GM23338 (cell line): Measurements from ENCODE around the gene CABCOCO1. TPM values are rescaled to one million over a fixed set of nuclear protein-coding genes. Genes with fewer than 3 reads are reported as not detected.
A peak's percentile ranks its signal among the peaks of the same experiment; 100 is the strongest.

Experiments
- ATAC-seq: fragments of 200-7000 bp; cut with Tn5 transposase; 3 replicates; pipeline ENCODE4 v1.9.1; 2020
- DNase-seq: peaks from one replicate; pipeline ENCODE4 v3.0.0-alpha.2; 2015; ENCODE audit warnings: low spot score
- H2AFZ ChIP-seq: fragments of 200-600 bp; sonication (generic); 2 replicates; pipeline ENCODE4 v1.8.0; 2016; ENCODE audit warnings: antibody characterized with exemption, mild to moderate bottlenecking, moderate library complexity
- H3F3A ChIP-seq: fragments of 200-600 bp; sonication (generic); replicated peaks from 2 replicates; pipeline ENCODE4 v1.8.0; 2017; ENCODE audit warnings: antibody characterized with exemption, mixed run types, low read depth
- H3K27ac ChIP-seq: fragments of 200-600 bp; sonication (generic); 2 replicates; pipeline ENCODE4 v1.6.1; 2016; ENCODE audit warnings: low read depth
- H3K27me3 ChIP-seq: fragments of 200-600 bp; sonication (generic); 2 replicates; pipeline ENCODE4 v1.8.0; 2016; ENCODE audit warnings: mild to moderate bottlenecking, mixed run types, moderate library complexity; ENCODE audit not compliant: insufficient read depth
- H3K36me3 ChIP-seq: fragments of 200-600 bp; sonication (generic); 2 replicates; pipeline ENCODE4 v1.8.0; 2016; ENCODE audit warnings: mild to moderate bottlenecking; ENCODE audit not compliant: insufficient read depth
- H3K4me1 ChIP-seq: fragments of 200-600 bp; sonication (generic); 2 replicates; pipeline ENCODE4 v1.8.0; 2016; ENCODE audit warnings: mild to moderate bottlenecking, moderate library complexity; ENCODE audit not compliant: insufficient read depth
- H3K4me2 ChIP-seq: fragments of 200-600 bp; sonication (generic); 2 replicates; pipeline ENCODE4 v1.7.1; 2017; ENCODE audit warnings: mixed run types
- H3K4me3 ChIP-seq: fragments of 200-600 bp; sonication (generic); 2 replicates; pipeline ENCODE4 v1.6.1; 2016; ENCODE audit warnings: mixed run types
- H3K79me2 ChIP-seq: fragments of 200-600 bp; sonication (generic); replicated peaks from 2 replicates; pipeline ENCODE4 v1.8.0; 2017; ENCODE audit warnings: mild to moderate bottlenecking; ENCODE audit not compliant: insufficient read depth
- H3K9me2 ChIP-seq: fragments of 200-600 bp; sonication (generic); 2 replicates; pipeline ENCODE4 v1.8.0; 2017; ENCODE audit not compliant: insufficient read depth
- H4K20me1 ChIP-seq: fragments of 200-600 bp; sonication (generic); replicated peaks from 2 replicates; pipeline ENCODE4 v1.8.0; 2017; ENCODE audit warnings: mild to moderate bottlenecking; ENCODE audit not compliant: insufficient read depth
- H3K27ac Mint-ChIP-seq: 2 replicates; pipeline ENCODE4 v1.8.0; 2020; ENCODE audit warnings: inconsistent platforms, mild to moderate bottlenecking, moderate library complexity, mixed read lengths
- H3K27me3 Mint-ChIP-seq: 3 replicates; pipeline ENCODE4 v1.8.0; 2022; ENCODE audit warnings: low read depth, mild to moderate bottlenecking, moderate library complexity, mixed read lengths, inconsistent platforms; ENCODE audit not compliant: insufficient read depth, poor library complexity
- H3K36me3 Mint-ChIP-seq: 3 replicates; pipeline ENCODE4 v1.8.0; 2021; ENCODE audit warnings: low read depth, mild to moderate bottlenecking, inconsistent platforms, moderate library complexity, mixed read lengths
- H3K4me1 Mint-ChIP-seq: 3 replicates; pipeline ENCODE4 v1.8.0; 2020; ENCODE audit warnings: mild to moderate bottlenecking, inconsistent platforms, mixed read lengths
- H3K4me3 Mint-ChIP-seq: 3 replicates; pipeline ENCODE4 v1.8.0; 2021; ENCODE audit warnings: moderate library complexity, mild to moderate bottlenecking, inconsistent platforms, mixed read lengths
- H3K9me3 Mint-ChIP-seq: 3 replicates; pipeline ENCODE4 v1.8.0; 2020; ENCODE audit warnings: moderate library complexity, mild to moderate bottlenecking, inconsistent platforms, mixed read lengths
- CREB1 ChIP-seq: fragments of 250-450 bp; sonication (Bioruptor Pico); IDR thresholded peaks from 2 replicates; pipeline ENCODE4 v1.5.0; 2020; ENCODE audit warnings: low read depth, mild to moderate bottlenecking, moderate library complexity
- CTCF ChIP-seq, 2 experiments: fragments of 200-600 bp in 1 of 2; sonication (generic) in 1 of 2; conservative IDR thresholded peaks; 2 replicates each; pipeline versions ENCODE4 v1.5.1 to v1.6.1; 2016 to 2017; ENCODE audit warnings: antibody characterized with exemption in 2 of 2, low read depth in 2 of 2, mild to moderate bottlenecking in 2 of 2, moderate library complexity in 1 of 2
- ETS1 ChIP-seq: IDR thresholded peaks from 2 replicates; pipeline ENCODE4 v1.6.1; 2016; ENCODE audit warnings: antibody characterized with exemption
- EZH2 ChIP-seq: fragments of 200-600 bp; sonication (generic); IDR thresholded peaks from one replicate; pipeline ENCODE4 v1.8.0; 2017; ENCODE audit warnings: antibody characterized with exemption, mild to moderate bottlenecking, low read depth; ENCODE audit not compliant: unreplicated experiment
- EZH2phosphoT487 ChIP-seq: fragments of 200-600 bp; sonication (generic); IDR thresholded peaks from one replicate; pipeline ENCODE4 v1.8.1; 2018; ENCODE audit warnings: antibody characterized with exemption; ENCODE audit not compliant: unreplicated experiment
- JUNB ChIP-seq: IDR thresholded peaks from one replicate; pipeline ENCODE4 v1.6.1; 2016; ENCODE audit warnings: antibody characterized with exemption; ENCODE audit not compliant: unreplicated experiment
- NANOG ChIP-seq: IDR thresholded peaks from 2 replicates; pipeline ENCODE4 v1.6.1; 2016; ENCODE audit warnings: antibody characterized with exemption, borderline replicate concordance
- ZNF114 ChIP-seq: fragments of 250-450 bp; sonication (Bioruptor Pico); IDR thresholded peaks from 2 replicates; pipeline ENCODE4 v1.5.0; 2020; ENCODE audit warnings: mild to moderate bottlenecking, moderate library complexity
- polyA plus RNA-seq: library from polyadenylated mRNA; unstranded; fragments of >200 nt; fragmentation: Nextera tagmentation; extraction: Ambion mirVana; gene quantifications from 2 replicates; pipeline ENCODE4 v1.2.1, GENCODE V29; 2016
- total RNA-seq: library from RNA; depleted of rRNA; stranded (reverse); fragments of >200 nt; shearing (Covaris generic); gene quantifications from 2 replicates; pipeline ENCODE4 v1.2.3, GENCODE V29; 2014

CABCOCO1 gene
- total and polyA plus RNA-seq, 2 experiments from 2014 or later, result not detected

- no peak for TF ChIP-seq ETS1
- TF ChIP-seq ZNF114 (CRISPR knock-in tag), result no peak
- no peak for TF ChIP-seq EZH2phosphoT487
Observed at GRCh38 chr10:61757525-61758397, 95.0 kb downstream of the CABCOCO1 start (continued).

GRCh38 chr10:61758433-61758832 is 95.7 kb downstream of the CABCOCO1 start:
- ATAC-seq, result no peak
- no peak overlapping the region for H2AFZ ChIP-seq
- Mint-ChIP-seq H3K9me3 (no peaks in the 10 kb centered on the region), H3K27me3 (no peaks in the 10 kb centered on the region), H3K4me1 (peaks cover 36% of the 10 kb centered on the region), H3K36me3 (no peaks in the 10 kb centered on the region), H3K4me3 (no peak overlapping the region), H3K27ac (0 out of 2 replicates have a peak overlapping the region, but pooled peaks have one; percentile 19)
- H3K27me3 ChIP-seq, result no peaks in the 10 kb centered on the region
- H3K4me1 ChIP-seq, result peaks cover 32% of the 10 kb centered on the region
- no peak overlapping the region for H3K4me3 ChIP-seq
- DNase-seq, result no peak
- TF ChIP-seq CREB1 (CRISPR knock-in tag) (no peak), ETS1 (no peak), EZH2 (no peak), ZNF114 (CRISPR knock-in tag) (no peak), CTCF (conservative IDR thresholded peaks at IDR 0.05; ENCODE audit: low read depth in 2 of 2) (no peak), NANOG (no peak), JUNB (no peak)
- H3F3A ChIP-seq, result no peaks in the 10 kb centered on the region
- no peaks in the 10 kb centered on the region for H3K79me2 ChIP-seq
- no peaks in the 10 kb centered on the region for H3K9me2 ChIP-seq
- no peak overlapping the region for H3K27ac ChIP-seq
- H3K4me2 ChIP-seq, result no peak overlapping the region
- no peaks in the 10 kb centered on the region for H4K20me1 ChIP-seq
- H3K36me3 ChIP-seq, result no peaks in the 10 kb centered on the region
